ENCODE measurements around the gene CAVIN4.

CAVIN4 gene

DNA sequence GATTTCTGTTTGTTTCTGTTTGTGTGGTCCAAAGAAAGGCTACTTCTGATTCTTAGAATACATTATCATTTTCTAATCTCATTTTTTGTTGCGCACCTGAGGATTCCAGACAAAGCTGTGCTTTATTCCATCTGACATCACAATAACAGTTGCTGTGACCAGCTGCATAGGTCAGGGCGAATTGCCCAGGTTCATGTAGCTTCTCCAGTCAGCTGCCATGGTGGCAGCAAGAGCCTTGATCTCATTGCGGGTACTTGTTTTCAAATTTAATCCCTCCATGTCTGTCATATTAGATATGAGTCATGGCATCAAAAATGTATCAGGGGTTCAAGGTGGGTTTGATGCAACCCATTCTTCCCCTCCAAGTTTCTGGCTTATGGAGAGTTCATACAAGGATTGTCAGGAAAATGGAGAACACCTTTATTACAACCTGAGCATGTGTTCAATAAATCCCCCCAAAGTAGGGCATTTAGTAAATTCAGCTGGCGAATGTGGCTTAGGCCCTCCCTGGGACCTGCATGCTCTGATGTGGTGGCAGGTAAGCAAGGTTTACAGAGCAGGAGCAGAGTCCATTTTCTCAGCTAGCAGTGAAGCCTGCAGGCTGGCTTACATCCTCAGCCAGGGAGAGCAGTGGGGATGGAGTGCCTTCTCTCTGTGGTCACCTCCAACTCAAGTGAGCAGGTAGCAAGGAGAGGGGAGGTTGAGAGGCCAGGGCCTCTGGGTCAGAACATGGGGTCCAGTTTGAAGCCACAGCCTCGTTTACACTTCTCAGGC lies 13.9 kb downstream of the CAVIN4 start:
- DNase-seq = no peak

DNA sequence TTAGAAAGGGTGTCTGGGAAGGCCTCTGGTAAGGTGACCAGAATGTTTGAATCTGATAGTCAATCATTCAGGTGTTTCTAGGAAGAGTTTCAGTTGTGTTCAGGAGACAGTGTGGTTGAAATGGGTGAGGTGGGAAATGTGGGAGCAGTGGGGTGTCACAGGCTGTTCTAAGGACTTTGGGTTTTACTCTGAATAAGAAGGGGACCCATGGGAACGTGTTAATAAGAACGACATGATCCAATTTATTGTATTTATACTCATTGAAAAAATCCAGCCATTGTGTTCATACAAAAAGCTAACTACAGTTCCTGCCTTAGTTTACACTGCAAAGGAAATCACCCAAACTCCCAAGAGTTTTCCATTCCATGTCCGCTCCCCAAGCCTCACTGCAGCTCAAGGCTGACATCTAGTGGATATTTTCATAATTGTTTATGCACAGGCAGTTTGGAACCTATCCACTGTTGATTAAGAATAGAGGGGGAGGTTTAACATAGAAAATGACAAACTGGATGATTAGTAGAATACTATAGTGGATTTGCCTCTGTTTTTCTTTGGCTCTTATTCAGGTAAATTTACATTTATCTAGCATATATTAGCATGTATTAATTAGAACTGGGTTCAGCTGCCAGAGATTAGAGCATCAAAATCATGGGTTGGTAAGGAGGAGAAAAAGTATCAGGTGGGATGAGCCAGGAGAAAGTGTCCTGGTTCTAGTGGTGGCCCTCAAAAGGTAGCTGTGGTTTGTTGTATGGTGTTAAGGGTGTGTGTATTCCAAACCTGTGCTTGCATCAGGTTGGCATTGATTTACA lies 17.7 kb downstream of the CAVIN4 start:
- peak; percentile 36 for DNase-seq

- no peak for DNase-seq
Measured at GRCh38 chr9:100597236-100597635, 19.4 kb downstream of the CAVIN4 start.

DNA sequence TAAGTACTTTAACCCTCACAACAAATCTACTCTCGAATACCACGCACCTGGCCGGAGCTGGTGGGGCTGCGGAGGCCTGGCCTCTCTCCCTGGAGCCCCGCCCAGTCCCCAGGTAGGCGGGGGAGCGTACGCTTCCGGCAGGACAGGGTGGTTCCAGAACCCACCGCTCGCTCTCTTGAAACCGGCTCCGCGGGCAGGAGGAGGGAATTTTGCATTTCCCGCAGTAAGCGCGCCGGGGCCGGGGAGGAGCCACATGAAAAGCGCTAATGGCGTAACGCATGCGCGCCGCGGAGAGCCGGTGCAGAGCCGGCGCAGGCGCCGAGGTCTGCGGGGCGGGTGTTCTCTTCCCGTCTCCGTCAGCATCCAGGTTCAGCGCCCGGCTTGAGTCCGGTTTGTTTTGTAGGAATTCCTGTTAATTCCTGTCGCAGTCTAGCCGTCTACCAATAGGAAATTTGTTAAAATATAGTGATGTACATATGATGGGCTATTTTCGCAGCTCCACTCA lies 20.8 kb downstream of the CAVIN4 start:
- DNase-seq = peak; percentile 77

DNA sequence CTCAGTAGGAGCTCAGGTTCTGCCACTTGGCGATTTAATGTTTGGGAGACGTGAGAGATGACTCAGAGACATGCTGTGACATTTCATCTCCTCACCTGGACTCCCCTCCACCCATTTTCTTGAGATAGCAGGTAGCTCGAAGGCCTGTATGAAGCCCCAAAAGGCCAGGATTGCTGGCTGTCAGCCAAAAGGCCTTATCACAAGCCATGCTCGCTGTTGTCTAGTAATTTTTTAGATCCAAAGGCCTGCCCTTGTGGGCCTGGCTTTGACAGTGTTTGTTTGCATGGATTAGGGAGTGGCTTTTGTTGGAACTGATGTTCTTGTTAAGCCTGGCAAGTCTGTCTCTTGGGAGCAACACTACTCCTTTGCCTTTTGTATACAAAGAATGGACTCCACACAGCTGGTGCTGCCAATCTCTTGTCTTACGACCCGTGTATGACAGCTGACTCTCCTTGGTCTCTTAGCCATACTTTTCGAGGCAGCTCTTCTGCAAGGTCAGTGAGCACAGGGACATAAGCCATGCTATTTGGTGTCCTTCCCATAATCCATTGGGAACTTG lies 22.7 kb downstream of the CAVIN4 start:
- DNase-seq = no peak

GRCh38 chr9:100601216-100601615 lies 23.3 kb downstream of the CAVIN4 start:
- peak; percentile 55 for DNase-seq

GRCh38 chr9:100602342-100602801 lies 24.5 kb downstream of the CAVIN4 start:
- DNase-seq = peak; percentile 30

DNA sequence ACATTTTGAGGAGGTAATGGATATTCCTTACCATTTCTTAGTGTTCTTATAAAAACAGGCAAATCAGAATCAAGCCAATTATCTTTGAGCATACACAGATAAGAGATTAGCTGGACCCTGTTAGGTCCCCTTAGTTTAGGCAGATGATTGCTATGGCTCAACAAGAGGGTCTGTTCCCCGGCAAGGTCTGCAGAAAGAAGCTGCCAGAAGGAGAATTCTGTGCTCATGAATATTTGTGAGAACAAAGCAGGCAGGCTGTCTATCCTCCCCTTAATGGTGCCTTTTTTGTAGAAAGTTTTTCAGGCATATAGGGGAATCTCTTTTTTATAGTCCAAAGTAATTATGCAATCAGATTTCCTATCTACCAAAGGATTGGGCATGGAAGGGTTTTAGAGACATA lies 27.5 kb downstream of the CAVIN4 start:
- DNase-seq = no peak

DNA sequence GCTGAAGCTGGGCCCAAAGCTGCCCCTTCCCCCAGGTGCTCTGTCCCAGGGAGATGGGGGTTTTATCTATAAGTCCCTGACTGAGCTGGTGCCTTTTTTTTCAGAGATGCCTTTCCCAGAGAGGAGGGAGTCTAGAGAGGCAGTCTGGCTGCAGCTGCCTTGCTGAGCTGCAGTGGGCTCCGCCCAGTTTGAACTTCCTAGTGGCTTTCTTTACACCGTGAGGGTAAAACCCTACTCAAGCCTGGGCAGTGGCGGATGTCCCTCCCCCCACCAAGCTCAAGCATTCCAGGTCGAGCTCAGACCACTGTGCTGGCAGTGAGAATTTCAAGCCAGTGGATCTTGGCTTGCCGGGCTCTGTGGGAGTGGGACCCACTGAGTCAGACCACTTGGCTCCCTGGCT lies 41.3 kb downstream of the CAVIN4 start:
- DNase-seq = no peak

GRCh38 chr9:100619665-100620064 lies 41.8 kb downstream of the CAVIN4 start:
- no peak for DNase-seq

DNA sequence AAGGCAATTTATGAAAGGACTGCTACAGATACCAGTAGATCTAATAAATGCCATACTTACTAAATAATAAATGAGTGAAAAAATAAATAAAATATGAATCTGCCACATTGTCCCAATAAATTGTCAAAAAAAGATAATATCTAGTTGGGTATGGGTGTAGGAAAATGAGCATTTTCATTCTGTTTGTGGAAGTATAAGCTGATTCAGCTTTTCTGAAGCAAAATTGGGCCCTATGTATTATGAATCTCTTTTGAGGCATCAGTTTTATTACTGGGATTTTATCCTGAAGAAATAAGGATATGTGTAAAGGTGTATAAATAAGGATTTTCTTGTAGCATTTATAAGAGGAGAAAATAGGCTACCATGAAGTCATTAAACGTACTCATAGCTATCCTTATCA lies 46.1 kb downstream of the CAVIN4 start:
- no peak for DNase-seq

GRCh38 chr9:100626949-100627348 lies 49.1 kb downstream of the CAVIN4 start:
- DNase-seq = no peak

DNA sequence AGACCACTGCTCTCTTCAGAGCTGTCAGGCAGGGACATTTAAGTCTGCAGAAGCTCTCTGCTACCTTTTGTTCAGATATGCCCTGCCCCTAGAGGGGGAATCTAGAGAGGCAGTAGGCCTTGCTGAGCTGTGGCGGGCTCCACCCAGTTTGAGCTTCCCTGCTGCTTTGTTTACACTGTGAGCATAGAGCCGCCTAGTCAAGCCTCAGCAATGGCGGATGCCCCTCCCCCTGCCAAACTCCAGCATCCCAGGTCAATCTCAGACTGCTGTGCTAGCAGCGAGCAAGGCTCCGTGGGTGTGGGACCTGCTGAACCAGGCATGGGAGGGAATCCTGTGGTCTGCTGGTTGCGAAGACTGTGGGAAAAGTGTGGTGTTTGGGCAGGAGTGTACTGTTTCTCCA lies 59.9 kb downstream of the CAVIN4 start:
- DNase-seq = no peak
